Lower leg skin (tissue), 3 donors: Measurements from ENCODE around the gene POLD4.

Source experiments
- CTCF ChIP-seq, 3 donors: fragments of 450-650 bp; IDR thresholded peaks; one replicate each; pipeline ENCODE4 v1.5.1; 2016; ENCODE audit warnings: antibody characterized with exemption in 3 of 3, mild to moderate bottlenecking in 3 of 3, moderate library complexity in 2 of 3
- POLR2A ChIP-seq, 2 donors: fragments of 450-650 bp; IDR thresholded peaks; one replicate each; pipeline ENCODE4 v1.6.1; 2016 to 2017; ENCODE audit warnings: antibody characterized with exemption in 2 of 2, mild to moderate bottlenecking in 1 of 2, moderate library complexity in 1 of 2

- TF ChIP-seq POLR2A (IDR thresholded peaks at IDR 0.05) (no peak), CTCF (IDR thresholded peaks at IDR 0.05) (no peak)
Measured at GRCh38 chr11:67307545-67308001, 45.8 kb downstream of the POLD4 start.
